CD4-positive, alpha-beta T cell treated with Interferon gamma for 1 hour (primary cell): ENCODE data around the gene KRT6C.
"Not testable (repeated sequence)": the region's sequence is repeated elsewhere in the genome, so short reads cannot be mapped to it uniquely, and the experiment has no call there.

Experiments
- DNase-seq: peaks from one replicate; pipeline ENCODE4 v3.0.0-alpha.2; 2020

KRT6C gene

GRCh38 chr12:52499806-52500560, 26.4 kb upstream of the KRT6C start:
- DNase-seq, result no peak

- no peak for DNase-seq
Observed at GRCh38 chr12:52498946-52499345, 25.3 kb upstream of the KRT6C start.

GRCh38 chr12:52497975-52498374, 24.4 kb upstream of the KRT6C start:
- no peak for DNase-seq

- no peak for DNase-seq
Observed at GRCh38 chr12:52496590-52497071, 23.0 kb upstream of the KRT6C start.

- no peak for DNase-seq
Observed at GRCh38 chr12:52496054-52496453, 22.4 kb upstream of the KRT6C start.

GRCh38 chr12:52495389-52495788, 21.8 kb upstream of the KRT6C start:
- DNase-seq, result no peak

GRCh38 chr12:52494518-52494917, 20.9 kb upstream of the KRT6C start:
- no peak for DNase-seq

- no peak for DNase-seq
Observed at GRCh38 chr12:52494100-52494499, 20.5 kb upstream of the KRT6C start.

GRCh38 chr12:52493172-52493571, 19.6 kb upstream of the KRT6C start, which contains the start of gene KRT6A:
Gene KRT6A, minus strand, starts transcription at chr12:52493257. Its CDS starts 69 bp downstream, at chr12:52493188.
- no peak for DNase-seq

GRCh38 chr12:52492405-52492804, 18.8 kb upstream of the KRT6C start:
- not testable (repeated sequence) for DNase-seq

- not testable (repeated sequence) for DNase-seq
Observed at GRCh38 chr12:52491495-52491894, 17.9 kb upstream of the KRT6C start.

GRCh38 chr12:52488736-52489135, 15.1 kb upstream of the KRT6C start:
- no peak for DNase-seq

- not testable (repeated sequence) for DNase-seq
Observed at GRCh38 chr12:52487744-52488443, 14.3 kb upstream of the KRT6C start.

GRCh38 chr12:52487211-52487610, 13.6 kb upstream of the KRT6C start:
- DNase-seq, result no peak

GRCh38 chr12:52486166-52487105, 12.8 kb upstream of the KRT6C start:
- DNase-seq, result no peak

GRCh38 chr12:52480073-52480472, 6.5 kb upstream of the KRT6C start:
- no peak for DNase-seq

- DNase-seq, result no peak
Observed at GRCh38 chr12:52477651-52478050, 4.0 kb upstream of the KRT6C start.

- DNase-seq, result no peak
Observed at GRCh38 chr12:52474212-52474611, 607 bp upstream of the KRT6C start.

- DNase-seq, result no peak
Observed at GRCh38 chr12:52469853-52470252, 3.8 kb downstream of the KRT6C start.

- DNase-seq, result no peak
Observed at GRCh38 chr12:52464897-52465296, 8.7 kb downstream of the KRT6C start.

GRCh38 chr12:52461693-52462092, 11.9 kb downstream of the KRT6C start:
- no peak for DNase-seq

GRCh38 chr12:52458861-52459260, 14.7 kb downstream of the KRT6C start:
- no peak for DNase-seq

GRCh38 chr12:52455821-52456220, 17.8 kb downstream of the KRT6C start:
- no peak for DNase-seq
